Measurements from ENCODE around the gene LEP. TPM values are rescaled to one million over a fixed set of nuclear protein-coding genes. Genes with fewer than 3 reads are reported as not detected.
A peak's percentile ranks its signal among the peaks of the same experiment; 100 is the strongest.

Gene LEP
- total and polyA plus RNA-seq, 2 donors (not counting 1 experiment from before 2014, with no cell fraction given) = not detected

DNA sequence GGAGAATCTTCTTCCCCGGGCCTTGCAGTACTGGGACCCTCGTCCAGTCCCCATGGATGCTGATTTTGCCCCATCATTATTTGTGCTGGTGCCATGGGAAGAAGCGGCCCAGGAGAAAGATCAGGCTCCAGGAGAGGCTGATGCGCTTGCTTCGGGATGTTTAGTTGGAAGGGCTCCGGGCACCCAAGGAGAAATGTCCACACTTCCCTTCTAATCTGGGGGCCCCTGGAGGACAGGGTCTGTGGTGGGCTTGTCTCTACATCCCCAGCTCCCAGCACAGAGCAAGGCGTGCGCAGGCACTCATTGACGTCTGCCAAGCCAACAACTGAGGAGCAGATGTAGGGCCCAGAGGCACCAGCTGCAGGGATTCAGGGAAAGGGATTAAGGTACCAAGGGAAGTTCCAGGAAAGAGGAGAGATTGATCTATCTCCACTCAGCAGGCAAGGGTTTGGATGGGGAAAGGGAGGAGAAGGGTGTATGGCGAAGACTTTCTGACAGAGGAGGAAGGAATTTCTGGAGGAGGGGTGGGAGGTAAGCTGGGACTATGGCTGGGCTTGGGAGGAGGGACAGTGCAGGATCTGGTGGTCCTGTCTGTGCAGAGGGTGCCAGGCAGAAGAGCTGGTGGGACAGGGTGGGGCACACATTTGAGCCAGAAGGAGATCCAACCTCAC lies 38.7 kb upstream of the LEP start:
- CTCF ChIA-PET = interaction anchor here (1.2 to 11.6 kb wide), 2 partner anchors 67 to 494 kb away, joined by 4 to 456 read pairs; no protein-coding TSS in a partner anchor
- DNase-seq (no peak), ATAC-seq (ENCODE audit: low read depth) (no peak)
- H3K4me1 ChIP-seq (ENCODE audit: control insufficient read depth in 2 of 2, insufficient read depth in 2 of 2, low read length in 2 of 2) = peaks cover 12 to 19% of the 10 kb centered on the region in 2 donors
- Mint-ChIP-seq H3K27me3 (peaks cover 53% of the 10 kb centered on the region), H3K9me3 (ENCODE audit: insufficient read depth) (no peaks in the 10 kb centered on the region), H3K4me3 (peak overlapping the region; percentile 72), H3K27ac (no peak overlapping the region), H3K4me1 (peaks cover 17% of the 10 kb centered on the region)
- H2AFZ ChIP-seq (ENCODE audit: insufficient read depth, low read depth, low read length, poor library complexity, severe bottlenecking) = no peak overlapping the region
- POLR2A ChIA-PET = no interaction called here
- 80% methylated on average over 10 of the region's 10 CpGs for WGBS (ENCODE audit: insufficient coverage)
- TF ChIP-seq EZH2 (IDR thresholded peaks at IDR 0.05; ENCODE audit: borderline replicate concordance, insufficient read depth, low read depth, low read length, poor library complexity, severe bottlenecking) = no peak
- TF ChIP-seq, protein P1, sequence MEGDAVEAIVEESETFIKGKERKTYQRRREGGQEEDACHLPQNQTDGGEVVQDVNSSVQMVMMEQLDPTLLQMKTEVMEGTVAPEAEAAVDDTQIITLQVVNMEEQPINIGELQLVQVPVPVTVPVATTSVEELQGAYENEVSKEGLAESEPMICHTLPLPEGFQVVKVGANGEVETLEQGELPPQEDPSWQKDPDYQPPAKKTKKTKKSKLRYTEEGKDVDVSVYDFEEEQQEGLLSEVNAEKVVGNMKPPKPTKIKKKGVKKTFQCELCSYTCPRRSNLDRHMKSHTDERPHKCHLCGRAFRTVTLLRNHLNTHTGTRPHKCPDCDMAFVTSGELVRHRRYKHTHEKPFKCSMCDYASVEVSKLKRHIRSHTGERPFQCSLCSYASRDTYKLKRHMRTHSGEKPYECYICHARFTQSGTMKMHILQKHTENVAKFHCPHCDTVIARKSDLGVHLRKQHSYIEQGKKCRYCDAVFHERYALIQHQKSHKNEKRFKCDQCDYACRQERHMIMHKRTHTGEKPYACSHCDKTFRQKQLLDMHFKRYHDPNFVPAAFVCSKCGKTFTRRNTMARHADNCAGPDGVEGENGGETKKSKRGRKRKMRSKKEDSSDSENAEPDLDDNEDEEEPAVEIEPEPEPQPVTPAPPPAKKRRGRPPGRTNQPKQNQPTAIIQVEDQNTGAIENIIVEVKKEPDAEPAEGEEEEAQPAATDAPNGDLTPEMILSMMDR (IDR thresholded peaks at IDR 0.05) = no peak
- no peaks in the 10 kb centered on the region for H4K20me1 ChIP-seq (ENCODE audit: control insufficient read depth, insufficient read depth, low read length, poor library complexity, severe bottlenecking)
- H3K79me2 ChIP-seq (ENCODE audit: control insufficient read depth, insufficient read depth, low read length) = no peaks in the 10 kb centered on the region
- intact Hi-C loops (cut with micrococcal nuclease) = no loop called here
- no peak overlapping the region for H3K9ac ChIP-seq (ENCODE audit: low read length)
- H3K4me3 ChIP-seq (ENCODE audit: control extremely low read depth in 1 of 5, extremely low read depth in 1 of 5, insufficient read depth in 1 of 5, low read depth in 2 of 5, low read length in 4 of 5) = no peak overlapping the region
- H3K9me3 ChIP-seq (ENCODE audit: control extremely low read depth in 1 of 3, control insufficient read depth in 2 of 3, insufficient read depth in 1 of 3, low read length in 2 of 3) = peaks cover 0 to 6% (median 0%) of the 10 kb centered on the region in 3 donors
- peaks cover 0 to 37% (median 24%) of the 10 kb centered on the region in 4 experiments for H3K27me3 ChIP-seq (replicated peaks in 1 of 4; ENCODE audit: control extremely low read depth in 1 of 4, control insufficient read depth in 3 of 4, insufficient read depth in 4 of 4, low read length in 3 of 4)
- H3K36me3 ChIP-seq (replicated peaks in 1 of 2; ENCODE audit: control extremely low read depth in 1 of 2, control insufficient read depth in 1 of 2, extremely low read depth in 1 of 2, insufficient read depth in 2 of 2, low read length in 1 of 2) = no peaks in the 10 kb centered on the region
- peak overlapping the region; percentile 80 for H3K4me2 ChIP-seq (replicated peaks; ENCODE audit: low read depth, low read length, poor library complexity, severe bottlenecking)
- no peak overlapping the region for H3K27ac ChIP-seq (ENCODE audit: low read length in 2 of 2)

DNA sequence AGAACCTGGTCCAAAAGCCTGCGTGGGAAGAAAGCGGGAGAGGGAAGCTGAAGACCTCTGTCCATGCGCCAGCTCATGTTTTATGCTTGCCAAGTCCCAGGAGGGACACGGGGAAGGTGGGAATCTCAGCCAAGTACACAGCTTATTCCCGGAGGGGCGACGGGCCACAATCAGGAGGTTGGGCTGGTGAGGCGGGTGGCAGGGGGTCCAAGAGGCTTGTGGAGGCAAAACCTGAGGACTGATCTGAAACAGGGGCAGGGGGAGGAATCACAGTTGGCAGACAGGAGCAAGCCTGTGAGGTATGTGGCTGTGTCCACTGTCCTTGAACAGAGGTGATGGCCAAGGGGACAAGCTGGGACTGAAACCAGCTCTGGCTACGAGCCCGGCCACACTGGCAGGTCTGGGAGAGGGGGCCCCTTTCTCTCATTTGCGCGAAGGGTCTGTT lies 38.0 kb upstream of the LEP start:
- POLR2A ChIA-PET = no interaction called here
- no peak overlapping the region for H3K4me2 ChIP-seq (replicated peaks; ENCODE audit: low read depth, low read length, poor library complexity, severe bottlenecking)
- 74% methylated on average over 6 of the region's 12 CpGs for WGBS (ENCODE audit: insufficient coverage)
- TF ChIP-seq, protein P1 (IDR thresholded peaks at IDR 0.05) = no peak
- no peak for TF ChIP-seq EZH2 (IDR thresholded peaks at IDR 0.05; ENCODE audit: borderline replicate concordance, insufficient read depth, low read depth, low read length, poor library complexity, severe bottlenecking)
- Mint-ChIP-seq H3K27ac (no peak overlapping the region), H3K4me1 (peaks cover 17% of the 10 kb centered on the region), H3K4me3 (no peak overlapping the region), H3K9me3 (ENCODE audit: insufficient read depth) (no peaks in the 10 kb centered on the region), H3K27me3 (peaks cover 53% of the 10 kb centered on the region)
- no peak overlapping the region for H2AFZ ChIP-seq (ENCODE audit: insufficient read depth, low read depth, low read length, poor library complexity, severe bottlenecking)
- no peak overlapping the region for H3K9ac ChIP-seq (ENCODE audit: low read length)
- H3K4me1 ChIP-seq (ENCODE audit: control insufficient read depth in 2 of 2, insufficient read depth in 2 of 2, low read length in 2 of 2) = peaks cover 12 to 19% of the 10 kb centered on the region in 2 donors
- H3K9me3 ChIP-seq (ENCODE audit: control extremely low read depth in 1 of 3, control insufficient read depth in 2 of 3, insufficient read depth in 1 of 3, low read length in 2 of 3) = peaks cover 0 to 6% (median 0%) of the 10 kb centered on the region in 3 donors
- intact Hi-C loops (cut with micrococcal nuclease) = no loop called here
- DNase-seq (no peak), ATAC-seq (ENCODE audit: low read depth) (no peak)
- H3K27me3 ChIP-seq (replicated peaks in 1 of 4; ENCODE audit: control extremely low read depth in 1 of 4, control insufficient read depth in 3 of 4, insufficient read depth in 4 of 4, low read length in 3 of 4) = peaks cover 0 to 37% (median 22%) of the 10 kb centered on the region in 4 experiments
- CTCF ChIA-PET = interaction anchor here (1.2 to 11.6 kb wide), 2 partner anchors 68 to 495 kb away, joined by 4 to 456 read pairs; no protein-coding TSS in a partner anchor
- no peaks in the 10 kb centered on the region for H3K36me3 ChIP-seq (replicated peaks in 1 of 2; ENCODE audit: control extremely low read depth in 1 of 2, control insufficient read depth in 1 of 2, extremely low read depth in 1 of 2, insufficient read depth in 2 of 2, low read length in 1 of 2)
- H3K79me2 ChIP-seq (ENCODE audit: control insufficient read depth, insufficient read depth, low read length) = no peaks in the 10 kb centered on the region
- H3K27ac ChIP-seq (ENCODE audit: low read length in 2 of 2) = no peak overlapping the region
- H3K4me3 ChIP-seq (ENCODE audit: control extremely low read depth in 1 of 5, extremely low read depth in 1 of 5, insufficient read depth in 1 of 5, low read depth in 2 of 5, low read length in 4 of 5) = no peak overlapping the region
- no peaks in the 10 kb centered on the region for H4K20me1 ChIP-seq (ENCODE audit: control insufficient read depth, insufficient read depth, low read length, poor library complexity, severe bottlenecking)

Data from B cell (primary cell).